ENCODE results near the gene GLTP. TPM values are rescaled to one million over a fixed set of nuclear protein-coding genes. Genes with fewer than 3 reads are reported as not detected.

Gene GLTP
- total and polyA plus RNA-seq, 4 experiments from 2014 or later = 23.6 to 48.1 (median 24.0) TPM

- no peak overlapping the region for H3K4me3 Mint-ChIP-seq
- intact Hi-C loops (cut with micrococcal nuclease) = no loop called here
- H3K4me3 ChIP-seq (ENCODE audit: low read length in 2 of 2) = no peak overlapping the region
- no peak overlapping the region for H3K27ac Mint-ChIP-seq
- peaks cover 0 to 2% (median 0%) of the 10 kb centered on the region in 8 donors for H3K9me3 Mint-ChIP-seq
- H3K4me1 ChIP-seq (ENCODE audit: insufficient read depth, low read length) = no peaks in the 10 kb centered on the region
- H3K4me1 Mint-ChIP-seq = no peaks in the 10 kb centered on the region
- no peaks in the 10 kb centered on the region for H3K9me3 ChIP-seq (ENCODE audit: control insufficient read depth in 1 of 2, low read length in 2 of 2)
- ChIA-PET CTCF (ENCODE audit: partially characterized antibody) (interaction anchor here (0.6 to 1.7 kb wide), 2 partner anchors 14 to 1654 kb away, joined by 3 to 4 read pairs; no protein-coding TSS in a partner anchor), POLR2A (ENCODE audit: partially characterized antibody) (no interaction called here)
- DNase-seq = no peak
- no peaks in the 10 kb centered on the region for H3K36me3 Mint-ChIP-seq
- no peak overlapping the region for H3K27ac ChIP-seq (ENCODE audit: low read depth, low read length)
- no peaks in the 10 kb centered on the region for H3K27me3 ChIP-seq (ENCODE audit: insufficient read depth, low read length)
- peaks cover 0 to 3% of the 10 kb centered on the region in 2 donors for H3K27me3 Mint-ChIP-seq
- no peaks in the 10 kb centered on the region for H3K36me3 ChIP-seq (ENCODE audit: insufficient read depth, low read length)
Measured at GRCh38 chr12:109839444-109839843, 40.9 kb downstream of the GLTP start.

DNA sequence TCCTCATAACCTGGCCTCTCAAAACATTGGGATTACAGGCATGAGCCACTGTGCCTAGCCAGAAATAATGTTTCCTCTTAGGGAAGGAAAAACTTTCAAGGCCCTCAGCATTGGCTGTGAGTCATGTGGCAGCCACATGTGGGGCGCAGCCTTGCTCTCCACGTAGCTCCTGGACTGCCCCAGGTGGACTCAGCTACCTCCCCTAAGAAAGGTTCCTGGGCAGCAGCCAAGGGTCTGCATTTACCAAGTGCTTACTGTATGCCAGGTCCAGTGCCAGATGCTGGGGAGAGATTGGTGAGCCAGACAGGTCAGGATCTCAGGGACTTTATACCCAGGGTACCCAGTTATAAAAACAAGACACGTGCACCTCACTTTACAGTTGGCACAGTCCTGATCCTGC is 43.4 kb downstream of the GLTP start:
- H3K4me1 Mint-ChIP-seq = peaks cover 2 to 5% (median 4%) of the 10 kb centered on the region in 4 donors
- H3K36me3 ChIP-seq (ENCODE audit: insufficient read depth, low read length) = no peaks in the 10 kb centered on the region
- no peaks in the 10 kb centered on the region for H3K4me1 ChIP-seq (ENCODE audit: insufficient read depth, low read length)
- no peak overlapping the region for H3K27ac ChIP-seq (ENCODE audit: low read depth, low read length)
- ChIA-PET CTCF (ENCODE audit: partially characterized antibody) (interaction anchor here (2.5 kb wide), 1 partner anchor 9 kb away, joined by 17 read pairs; no protein-coding TSS in a partner anchor), POLR2A (ENCODE audit: partially characterized antibody) (no interaction called here)
- no peaks in the 10 kb centered on the region for H3K9me3 ChIP-seq (ENCODE audit: control insufficient read depth in 1 of 2, low read length in 2 of 2)
- H3K27me3 ChIP-seq (ENCODE audit: insufficient read depth, low read length) = no peaks in the 10 kb centered on the region
- peaks cover 4 to 12% of the 10 kb centered on the region in 2 donors for H3K27me3 Mint-ChIP-seq
- no peak for DNase-seq
- peaks cover 0 to 2% (median 0%) of the 10 kb centered on the region in 8 donors for H3K9me3 Mint-ChIP-seq
- no peak overlapping the region for H3K4me3 ChIP-seq (ENCODE audit: low read length in 2 of 2)
- no peak overlapping the region for H3K4me3 Mint-ChIP-seq
- no peak overlapping the region for H3K27ac Mint-ChIP-seq
- no peaks in the 10 kb centered on the region for H3K36me3 Mint-ChIP-seq
- intact Hi-C loops (cut with micrococcal nuclease) = no loop called here

GRCh38 chr12:109835827-109836226 is 44.5 kb downstream of the GLTP start:
- CTCF ChIA-PET (ENCODE audit: partially characterized antibody) = interaction anchor here (2.5 kb wide), 2 partner anchors 10 to 13 kb away, joined by 5 to 17 read pairs; no protein-coding TSS in a partner anchor
- no peak overlapping the region for H3K27ac Mint-ChIP-seq
- no peaks in the 10 kb centered on the region for H3K36me3 ChIP-seq (ENCODE audit: insufficient read depth, low read length)
- POLR2A ChIA-PET (ENCODE audit: partially characterized antibody) = no interaction called here
- H3K4me1 ChIP-seq (ENCODE audit: insufficient read depth, low read length) = no peaks in the 10 kb centered on the region
- DNase-seq = no peak
- H3K27ac ChIP-seq (ENCODE audit: low read depth, low read length) = no peak overlapping the region
- H3K4me1 Mint-ChIP-seq = peaks cover 2 to 5% (median 4%) of the 10 kb centered on the region in 4 donors
- intact Hi-C loops (cut with micrococcal nuclease) = no loop called here
- H3K9me3 Mint-ChIP-seq = peaks cover 0 to 2% (median 0%) of the 10 kb centered on the region in 8 donors
- no peaks in the 10 kb centered on the region for H3K9me3 ChIP-seq (ENCODE audit: control insufficient read depth in 1 of 2, low read length in 2 of 2)
- no peaks in the 10 kb centered on the region for H3K36me3 Mint-ChIP-seq
- H3K27me3 Mint-ChIP-seq = peaks cover 4 to 17% of the 10 kb centered on the region in 2 donors
- H3K27me3 ChIP-seq (ENCODE audit: insufficient read depth, low read length) = no peaks in the 10 kb centered on the region
- no peak overlapping the region for H3K4me3 Mint-ChIP-seq
- no peak overlapping the region for H3K4me3 ChIP-seq (ENCODE audit: low read length in 2 of 2)

DNA sequence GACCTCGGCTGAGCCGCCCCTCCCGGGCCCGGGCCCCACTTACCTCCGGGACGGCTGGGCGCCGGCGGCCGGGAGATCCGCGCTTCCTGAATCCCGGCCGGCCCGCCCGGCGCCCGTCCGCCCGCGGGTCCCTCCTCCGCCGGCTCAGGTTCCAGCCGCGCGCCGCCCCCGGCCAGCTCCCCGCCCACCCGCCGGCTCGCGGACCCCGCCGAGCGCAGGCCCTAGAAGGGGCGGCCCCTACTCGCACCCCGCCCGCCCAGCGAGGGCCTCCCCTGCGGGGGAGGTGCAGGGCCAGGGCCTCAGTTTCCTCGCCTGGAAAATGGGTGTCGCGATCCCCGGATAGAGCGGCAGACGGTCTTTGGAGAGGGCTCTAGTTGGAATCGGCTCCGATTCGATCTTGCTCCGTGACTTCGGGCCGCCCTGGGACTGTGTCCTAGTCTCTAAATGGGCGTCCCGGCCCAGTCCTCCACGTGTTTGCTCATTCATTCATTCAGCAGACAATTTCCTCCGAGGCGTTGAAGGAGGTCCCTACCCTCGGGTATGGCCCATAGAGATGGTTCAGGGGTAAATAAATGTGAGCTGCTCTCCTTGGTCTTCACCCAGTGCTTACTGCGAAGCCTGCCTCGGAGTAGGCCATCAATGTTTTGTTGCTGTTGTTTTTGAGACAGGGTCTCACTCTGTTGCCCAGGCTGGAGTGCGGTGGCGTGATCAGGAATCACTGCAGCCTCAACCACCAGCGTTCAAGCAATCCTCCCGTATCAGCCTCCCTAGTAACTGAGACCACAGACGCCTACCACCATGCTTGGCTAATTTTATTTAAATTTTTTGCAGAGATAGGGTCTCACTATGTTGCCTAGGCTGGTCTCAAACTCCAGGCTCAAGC is 46.8 kb downstream of the GLTP start, which contains the start of gene TRPV4:
Gene TRPV4 (minus strand): TSS at position 92 of the 883 bp plus-strand sequence. CDS start 18,602 bp downstream, outside the sequence.
- peak within 1 kb of the TSS in 6 of 8 donors; percentile 39 to 63 (median 53) for H3K4me3 Mint-ChIP-seq
- CTCF ChIA-PET (ENCODE audit: partially characterized antibody) = interaction anchor here (1.5 to 1.7 kb wide), 2 partner anchors 10 to 12 kb away, joined by 4 to 8 read pairs; no protein-coding TSS in a partner anchor

DNA sequence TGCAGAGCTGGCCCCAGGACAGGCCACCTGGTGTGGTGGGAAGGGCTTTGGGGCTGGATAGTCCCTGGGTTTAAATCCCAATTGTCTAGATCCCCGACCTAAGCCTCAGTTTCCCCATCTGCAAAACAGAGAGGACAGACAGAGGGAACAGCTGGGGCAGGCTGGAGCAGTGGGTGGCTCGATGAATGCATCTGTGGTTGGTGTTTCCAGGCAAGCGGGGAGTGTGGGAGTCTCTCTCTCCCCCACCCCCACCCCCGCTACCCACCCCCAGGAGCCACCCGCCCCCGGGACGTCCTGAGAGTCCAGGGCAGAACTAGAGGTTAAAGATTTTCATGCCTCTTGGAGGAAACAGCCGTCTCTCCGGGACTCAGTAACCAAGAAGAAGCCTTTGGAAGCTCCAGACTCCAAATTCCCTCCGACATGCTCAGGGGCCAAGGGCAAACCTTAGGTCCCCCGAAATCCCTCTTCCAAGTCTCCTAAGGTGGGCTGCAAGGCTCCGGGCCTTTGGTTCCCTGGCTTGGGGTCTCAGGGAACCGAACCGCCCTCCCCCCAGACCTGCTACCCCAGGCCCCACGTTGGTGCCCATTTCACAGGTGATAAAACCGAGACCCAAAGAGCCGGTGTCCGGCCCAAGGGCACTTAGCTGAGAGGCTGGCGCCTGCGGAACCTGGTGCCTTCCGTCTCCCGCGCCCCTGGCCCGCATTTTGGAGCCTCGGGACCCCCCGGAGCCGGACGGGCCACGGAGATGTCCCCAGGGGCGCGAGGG is 47.6 kb downstream of the GLTP start:
- H3K4me1 ChIP-seq (ENCODE audit: insufficient read depth, low read length) = no peaks in the 10 kb centered on the region
- no peak for DNase-seq
- H3K4me3 Mint-ChIP-seq = no peak overlapping the region
- intact Hi-C loops (cut with micrococcal nuclease) = no loop called here
- peaks cover 6 to 20% of the 10 kb centered on the region in 2 donors for H3K27me3 Mint-ChIP-seq
- no peaks in the 10 kb centered on the region for H3K9me3 ChIP-seq (ENCODE audit: control insufficient read depth in 1 of 2, low read length in 2 of 2)
- H3K27me3 ChIP-seq (ENCODE audit: insufficient read depth, low read length) = no peaks in the 10 kb centered on the region
- H3K4me3 ChIP-seq (ENCODE audit: low read length in 2 of 2) = no peak overlapping the region
- H3K27ac Mint-ChIP-seq = no peak overlapping the region
- no peak overlapping the region for H3K27ac ChIP-seq (ENCODE audit: low read depth, low read length)
- no peaks in the 10 kb centered on the region for H3K36me3 Mint-ChIP-seq
- H3K36me3 ChIP-seq (ENCODE audit: insufficient read depth, low read length) = no peaks in the 10 kb centered on the region
- ChIA-PET POLR2A (ENCODE audit: partially characterized antibody) (no interaction called here), CTCF (ENCODE audit: partially characterized antibody) (interaction anchor here (1.7 kb wide), 1 partner anchor 13 kb away, joined by 8 read pairs; no protein-coding TSS in a partner anchor)
- H3K4me1 Mint-ChIP-seq = peaks cover 2 to 5% (median 4%) of the 10 kb centered on the region in 4 donors
- H3K9me3 Mint-ChIP-seq = no peaks in the 10 kb centered on the region

More for the DNA sequence above, 46.8 kb downstream of the GLTP start, which contains the start of gene TRPV4:
- POLR2A ChIA-PET (ENCODE audit: partially characterized antibody) = no interaction called here
- H3K27me3 Mint-ChIP-seq = peaks cover 4 to 20% of the 10 kb centered on the region in 2 donors
- H3K4me1 ChIP-seq (ENCODE audit: insufficient read depth, low read length) = no peaks in the 10 kb centered on the region
- H3K4me3 ChIP-seq (ENCODE audit: low read length in 2 of 2) = no peak within 1 kb of the TSS
- H3K9me3 ChIP-seq (ENCODE audit: control insufficient read depth in 1 of 2, low read length in 2 of 2) = no peaks in the 10 kb centered on the region
- intact Hi-C loops (cut with micrococcal nuclease) = no loop called here
- H3K27ac Mint-ChIP-seq = no peak within 1 kb of the TSS
- no peaks in the 10 kb centered on the region for H3K27me3 ChIP-seq (ENCODE audit: insufficient read depth, low read length)
- H3K4me1 Mint-ChIP-seq = peaks cover 2 to 5% (median 4%) of the 10 kb centered on the region in 4 donors
- H3K9me3 Mint-ChIP-seq = peaks cover 0 to 2% (median 0%) of the 10 kb centered on the region in 8 donors
- H3K36me3 Mint-ChIP-seq = no peaks in the 10 kb centered on the region
- H3K27ac ChIP-seq (ENCODE audit: low read depth, low read length) = no peak within 1 kb of the TSS
- DNase-seq = no peak
- no peaks in the 10 kb centered on the region for H3K36me3 ChIP-seq (ENCODE audit: insufficient read depth, low read length)

- Mint-ChIP-seq H3K4me1 (peaks cover 2 to 5% (median 4%) of the 10 kb centered on the region in 4 donors), H3K27ac (no peak overlapping the region), H3K27me3 (peaks cover 8 to 24% of the 10 kb centered on the region in 2 donors), H3K9me3 (no peaks in the 10 kb centered on the region), H3K36me3 (no peaks in the 10 kb centered on the region), H3K4me3 (no peak overlapping the region)
- ChIA-PET CTCF (ENCODE audit: partially characterized antibody) (interaction anchor here (4.2 kb wide), 1 partner anchor 13 kb away, joined by 44 read pairs; no protein-coding TSS in a partner anchor), POLR2A (ENCODE audit: partially characterized antibody) (no interaction called here)
- intact Hi-C loops (cut with micrococcal nuclease) = no loop called here
- Histone ChIP-seq H3K9me3 (ENCODE audit: control insufficient read depth in 1 of 2, low read length in 2 of 2) (no peaks in the 10 kb centered on the region), H3K27me3 (ENCODE audit: insufficient read depth, low read length) (no peaks in the 10 kb centered on the region), H3K4me1 (ENCODE audit: insufficient read depth, low read length) (no peaks in the 10 kb centered on the region), H3K27ac (ENCODE audit: low read depth, low read length) (no peak overlapping the region), H3K36me3 (ENCODE audit: insufficient read depth, low read length) (no peaks in the 10 kb centered on the region), H3K4me3 (ENCODE audit: low read length in 2 of 2) (no peak overlapping the region)
- DNase-seq = no peak
Measured at GRCh38 chr12:109831929-109832328, 48.4 kb downstream of the GLTP start.
